MM.1S (cell line): ENCODE measurements around the gene DYRK3.

ENCODE experiments used
- EZH2phosphoT487 ChIP-seq: fragments of 300-600 bp; sonication (generic); IDR thresholded peaks from 2 replicates; pipeline ENCODE4 v1.6.1; 2018; ENCODE audit warnings: antibody characterized with exemption, low read length
- TF ChIP-seq, protein P1 (sequence below): fragments of 300-600 bp; sonication (generic); IDR thresholded peaks from 2 replicates; pipeline ENCODE4 v1.5.1; 2016; ENCODE audit warnings: antibody characterized with exemption, low read length, mixed read lengths

DNA sequence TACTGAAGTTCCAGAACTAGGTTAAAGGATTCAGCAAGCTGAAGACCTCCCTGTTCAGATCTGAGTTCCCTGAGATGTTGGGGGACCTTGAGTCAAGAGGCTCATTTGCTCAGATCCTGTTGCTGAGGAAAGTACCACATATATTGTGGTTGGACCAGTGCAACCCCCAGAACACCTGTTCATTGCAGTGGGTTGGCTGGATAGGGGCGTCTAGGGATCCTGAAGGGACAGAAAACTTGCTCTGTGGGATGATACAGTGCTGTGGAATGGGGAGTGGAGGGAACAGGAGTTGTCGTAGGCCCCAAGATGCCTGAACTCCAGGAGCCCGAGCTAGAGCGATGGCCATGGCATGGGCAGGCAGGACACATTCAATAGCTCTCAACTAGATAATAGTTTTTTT is 24.8 kb downstream of the DYRK3 start:
- TF ChIP-seq, protein P1, sequence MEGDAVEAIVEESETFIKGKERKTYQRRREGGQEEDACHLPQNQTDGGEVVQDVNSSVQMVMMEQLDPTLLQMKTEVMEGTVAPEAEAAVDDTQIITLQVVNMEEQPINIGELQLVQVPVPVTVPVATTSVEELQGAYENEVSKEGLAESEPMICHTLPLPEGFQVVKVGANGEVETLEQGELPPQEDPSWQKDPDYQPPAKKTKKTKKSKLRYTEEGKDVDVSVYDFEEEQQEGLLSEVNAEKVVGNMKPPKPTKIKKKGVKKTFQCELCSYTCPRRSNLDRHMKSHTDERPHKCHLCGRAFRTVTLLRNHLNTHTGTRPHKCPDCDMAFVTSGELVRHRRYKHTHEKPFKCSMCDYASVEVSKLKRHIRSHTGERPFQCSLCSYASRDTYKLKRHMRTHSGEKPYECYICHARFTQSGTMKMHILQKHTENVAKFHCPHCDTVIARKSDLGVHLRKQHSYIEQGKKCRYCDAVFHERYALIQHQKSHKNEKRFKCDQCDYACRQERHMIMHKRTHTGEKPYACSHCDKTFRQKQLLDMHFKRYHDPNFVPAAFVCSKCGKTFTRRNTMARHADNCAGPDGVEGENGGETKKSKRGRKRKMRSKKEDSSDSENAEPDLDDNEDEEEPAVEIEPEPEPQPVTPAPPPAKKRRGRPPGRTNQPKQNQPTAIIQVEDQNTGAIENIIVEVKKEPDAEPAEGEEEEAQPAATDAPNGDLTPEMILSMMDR, result no peak
- TF ChIP-seq EZH2phosphoT487, result no peak
